HEK293 (cell line): Measurements from ENCODE around the gene TINAGL1.

Experiments
- CTCF ChIP-seq: fragments of 450-650 bp; formaldehyde crosslinking; IDR thresholded peaks from 2 replicates; pipeline ENCODE4 v1.5.1; 2016; ENCODE audit warnings: missing biosample characterization, missing genetic modification characterization
- HOXD13 ChIP-seq: sonication (generic); formaldehyde crosslinking; IDR thresholded peaks from 2 replicates; pipeline ENCODE4 v1.8.0; 2022; ENCODE audit warnings: missing genetic modification reagents, borderline replicate concordance
- INSM2 ChIP-seq: fragments of 450-650 bp; formaldehyde crosslinking; IDR thresholded peaks from 2 replicates; pipeline ENCODE4 v1.5.1; 2016; ENCODE audit warnings: missing biosample characterization, missing genetic modification characterization
- OSR2 ChIP-seq: fragments of 450-650 bp; formaldehyde crosslinking; IDR thresholded peaks from 2 replicates; pipeline ENCODE4 v1.5.1; 2016; ENCODE audit warnings: missing biosample characterization, missing genetic modification characterization
- OVOL3 ChIP-seq: fragments of 450-650 bp; formaldehyde crosslinking; IDR thresholded peaks from 2 replicates; pipeline ENCODE4 v1.5.1; 2016; ENCODE audit warnings: missing biosample characterization, missing genetic modification characterization
- REST ChIP-seq: fragments of 450-650 bp; formaldehyde crosslinking; IDR thresholded peaks from 2 replicates; pipeline ENCODE4 v1.5.1; 2016; ENCODE audit warnings: missing biosample characterization, missing genetic modification characterization
- SCRT1 ChIP-seq: fragments of 450-650 bp; formaldehyde crosslinking; IDR thresholded peaks from 2 replicates; pipeline ENCODE4 v1.5.1; 2016; ENCODE audit warnings: missing biosample characterization, missing genetic modification characterization, borderline replicate concordance
- ZBTB20 ChIP-seq: fragments of 450-650 bp; formaldehyde crosslinking; IDR thresholded peaks from 2 replicates; pipeline ENCODE4 v1.5.1; 2016; ENCODE audit warnings: missing biosample characterization, missing genetic modification characterization
- ZNF112 ChIP-seq: fragments of 450-650 bp; formaldehyde crosslinking; IDR thresholded peaks from 2 replicates; pipeline ENCODE4 v1.5.0; 2017; ENCODE audit warnings: missing biosample characterization, missing genetic modification characterization
- ZNF146 ChIP-seq: fragments of 450-650 bp; formaldehyde crosslinking; IDR thresholded peaks from 2 replicates; pipeline ENCODE4 v1.5.1; 2016; ENCODE audit warnings: missing biosample characterization, missing genetic modification characterization
- ZNF19 ChIP-seq: fragments of 450-650 bp; formaldehyde crosslinking; IDR thresholded peaks from 2 replicates; pipeline ENCODE4; 2016; ENCODE audit warnings: missing biosample characterization, missing genetic modification characterization, low read depth
- ZNF214 ChIP-seq: fragments of 450-650 bp; formaldehyde crosslinking; IDR thresholded peaks from 2 replicates; pipeline ENCODE4 v1.5.1; 2017; ENCODE audit warnings: missing biosample characterization, mild to moderate bottlenecking, missing genetic modification characterization, borderline replicate concordance
- ZNF292 ChIP-seq: fragments of 450-650 bp; formaldehyde crosslinking; IDR thresholded peaks from 2 replicates; pipeline ENCODE4 v1.5.1; 2016; ENCODE audit warnings: low read depth, missing biosample characterization, missing genetic modification characterization, borderline replicate concordance
- ZNF37A ChIP-seq: fragments of 450-650 bp; IDR thresholded peaks from 2 replicates; pipeline ENCODE4 v1.5.1; 2018; ENCODE audit warnings: missing biosample characterization, missing genetic modification characterization
- ZNF596 ChIP-seq: fragments of 450-650 bp; IDR thresholded peaks from 2 replicates; pipeline ENCODE4 v1.5.0; 2018; ENCODE audit warnings: missing biosample characterization, mild to moderate bottlenecking, missing genetic modification characterization, moderate library complexity
- ZNF654 ChIP-seq: fragments of 450-650 bp; formaldehyde crosslinking; IDR thresholded peaks from 2 replicates; pipeline ENCODE4 v1.5.1; 2016; ENCODE audit warnings: low read depth, missing biosample characterization, missing genetic modification characterization
- ZNF768 ChIP-seq: fragments of 450-650 bp; formaldehyde crosslinking; IDR thresholded peaks from 2 replicates; pipeline ENCODE4 v1.5.1; 2018; ENCODE audit warnings: missing biosample characterization, mild to moderate bottlenecking, missing genetic modification characterization
- ZSCAN5A ChIP-seq: fragments of 450-650 bp; formaldehyde crosslinking; IDR thresholded peaks from 2 replicates; pipeline ENCODE4 v1.5.1; 2016; ENCODE audit warnings: missing biosample characterization, missing genetic modification characterization
- ZXDB ChIP-seq: fragments of 450-650 bp; formaldehyde crosslinking; IDR thresholded peaks from 2 replicates; pipeline ENCODE4 v1.5.1; 2016; ENCODE audit warnings: missing biosample characterization, missing genetic modification characterization
- TF ChIP-seq, protein P1 (sequence below): fragments of 450-650 bp; formaldehyde crosslinking; IDR thresholded peaks from 2 replicates; pipeline ENCODE4 v1.5.1; 2016; ENCODE audit warnings: missing biosample characterization, missing genetic modification characterization
- TF ChIP-seq, protein P2 (sequence below): fragments of 450-650 bp; formaldehyde crosslinking; IDR thresholded peaks from 2 replicates; pipeline ENCODE4 v1.5.1; 2016; ENCODE audit warnings: missing biosample characterization, missing genetic modification characterization
- TF ChIP-seq, protein P3 (sequence below): fragments of 450-650 bp; formaldehyde crosslinking; IDR thresholded peaks from 2 replicates; pipeline ENCODE4 v1.5.1; 2016; ENCODE audit warnings: missing biosample characterization, missing genetic modification characterization, borderline replicate concordance
- TF ChIP-seq, protein P4 (sequence below): fragments of 450-650 bp; formaldehyde crosslinking; IDR thresholded peaks from 2 replicates; pipeline ENCODE4 v1.5.1; 2016; ENCODE audit warnings: missing biosample characterization, missing genetic modification characterization

TINAGL1 gene

DNA sequence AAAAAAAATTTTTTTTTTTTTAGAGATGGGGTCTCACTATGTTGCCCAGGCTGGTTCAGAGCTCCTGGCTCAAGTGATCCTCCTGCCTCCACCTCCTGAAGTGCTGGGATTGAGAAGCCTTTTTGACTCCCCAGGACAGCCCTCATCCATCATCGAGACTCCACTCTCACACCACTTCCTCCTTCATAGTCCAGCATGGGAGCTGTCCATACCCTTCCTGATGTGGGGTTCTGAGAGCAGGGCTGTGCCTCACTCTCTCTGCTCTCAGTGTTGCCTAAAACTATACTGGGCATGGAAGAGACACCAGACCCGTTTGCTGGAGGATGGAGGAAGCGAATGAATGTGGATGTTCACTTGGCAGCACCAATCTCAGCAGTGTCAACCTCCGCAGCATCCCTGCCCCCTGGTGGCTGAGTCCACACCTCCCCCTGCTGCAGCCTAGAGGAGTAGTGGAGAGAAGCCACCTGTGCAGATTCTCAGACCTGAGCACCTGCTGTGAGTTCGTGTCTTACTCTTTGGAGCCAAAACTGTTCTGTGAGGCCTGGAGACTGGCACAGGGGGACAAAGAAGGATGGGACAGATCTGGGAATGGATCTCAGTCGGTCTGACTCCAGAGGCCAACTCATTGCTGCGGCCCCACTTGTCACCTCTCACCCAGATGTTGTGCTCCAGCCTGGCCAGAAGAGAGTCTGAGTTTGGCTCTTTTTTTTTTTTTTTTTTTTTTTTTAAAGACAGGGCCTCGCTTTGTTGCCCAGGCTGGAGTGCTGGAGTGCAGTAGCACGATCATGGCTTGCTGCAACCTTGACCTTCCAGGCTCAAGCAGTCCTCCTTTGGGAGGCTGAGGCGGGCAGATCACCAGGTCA, 17.7 kb downstream of the TINAGL1 start (continued):
- TF ChIP-seq, protein P1, sequence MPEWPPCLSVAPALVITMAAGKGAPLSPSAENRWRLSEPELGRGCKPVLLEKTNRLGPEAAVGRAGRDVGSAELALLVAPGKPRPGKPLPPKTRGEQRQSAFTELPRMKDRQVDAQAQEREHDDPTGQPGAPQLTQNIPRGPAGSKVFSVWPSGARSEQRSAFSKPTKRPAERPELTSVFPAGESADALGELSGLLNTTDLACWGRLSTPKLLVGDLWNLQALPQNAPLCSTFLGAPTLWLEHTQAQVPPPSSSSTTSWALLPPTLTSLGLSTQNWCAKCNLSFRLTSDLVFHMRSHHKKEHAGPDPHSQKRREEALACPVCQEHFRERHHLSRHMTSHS (tag by site-specific recombination) = no peak
- TF ChIP-seq ZXDB (tag by site-specific recombination) (no peak), ZSCAN5A (tag by site-specific recombination) (no peak), OSR2 (tag by site-specific recombination) (no peak), ZNF292 (tag by site-specific recombination) (no peak), CTCF (tag by site-specific recombination) (peak; percentile 87), ZNF768 (tag by site-specific recombination) (no peak), ZNF654 (tag by site-specific recombination) (peak; percentile 56), SCRT1 (tag by site-specific recombination) (peak; percentile 24; the same call in 1 of the 2 replicates), INSM2 (tag by site-specific recombination) (no peak), ZNF19 (no peak), HOXD13 (CRISPR knock-in tag) (no peak), ZNF596 (no peak), ZNF214 (tag by site-specific recombination) (no peak), ZNF37A (tag by site-specific recombination) (no peak), ZNF146 (tag by site-specific recombination) (no peak), ZNF112 (no peak), ZBTB20 (tag by site-specific recombination) (no peak), OVOL3 (no peak), REST (tag by site-specific recombination) (peak; percentile 53; the same call in 1 of the 2 replicates)
- TF ChIP-seq, protein P2, sequence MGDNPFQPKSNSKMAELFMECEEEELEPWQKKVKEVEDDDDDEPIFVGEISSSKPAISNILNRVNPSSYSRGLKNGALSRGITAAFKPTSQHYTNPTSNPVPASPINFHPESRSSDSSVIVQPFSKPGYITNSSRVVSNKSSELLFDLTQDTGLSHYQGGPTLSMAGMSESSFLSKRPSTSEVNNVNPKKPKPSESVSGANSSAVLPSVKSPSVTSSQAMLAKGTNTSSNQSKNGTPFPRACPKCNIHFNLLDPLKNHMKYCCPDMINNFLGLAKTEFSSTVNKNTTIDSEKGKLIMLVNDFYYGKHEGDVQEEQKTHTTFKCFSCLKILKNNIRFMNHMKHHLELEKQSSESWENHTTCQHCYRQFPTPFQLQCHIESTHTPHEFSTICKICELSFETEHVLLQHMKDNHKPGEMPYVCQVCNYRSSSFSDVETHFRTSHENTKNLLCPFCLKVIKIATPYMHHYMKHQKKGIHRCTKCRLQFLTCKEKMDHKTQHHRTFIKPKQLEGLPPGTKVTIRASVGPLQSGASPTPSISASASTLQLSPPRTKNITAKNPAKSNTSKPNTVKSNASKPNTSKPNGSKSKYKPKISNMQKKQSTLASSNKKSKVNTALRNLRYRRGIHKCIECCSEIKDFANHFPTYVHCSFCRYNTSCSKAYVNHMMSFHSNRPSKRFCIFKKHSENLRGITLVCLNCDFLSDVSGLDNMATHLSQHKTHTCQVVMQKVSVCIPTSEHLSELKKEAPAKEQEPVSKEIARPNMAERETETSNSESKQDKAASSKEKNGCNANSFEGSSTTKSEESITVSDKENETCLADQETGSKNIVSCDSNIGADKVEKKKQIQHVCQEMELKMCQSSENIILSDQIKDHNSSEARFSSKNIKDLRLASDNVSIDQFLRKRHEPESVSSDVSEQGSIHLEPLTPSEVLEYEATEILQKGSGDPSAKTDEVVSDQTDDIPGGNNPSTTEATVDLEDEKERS (tag by site-specific recombination) = no peak
- TF ChIP-seq, protein P3, sequence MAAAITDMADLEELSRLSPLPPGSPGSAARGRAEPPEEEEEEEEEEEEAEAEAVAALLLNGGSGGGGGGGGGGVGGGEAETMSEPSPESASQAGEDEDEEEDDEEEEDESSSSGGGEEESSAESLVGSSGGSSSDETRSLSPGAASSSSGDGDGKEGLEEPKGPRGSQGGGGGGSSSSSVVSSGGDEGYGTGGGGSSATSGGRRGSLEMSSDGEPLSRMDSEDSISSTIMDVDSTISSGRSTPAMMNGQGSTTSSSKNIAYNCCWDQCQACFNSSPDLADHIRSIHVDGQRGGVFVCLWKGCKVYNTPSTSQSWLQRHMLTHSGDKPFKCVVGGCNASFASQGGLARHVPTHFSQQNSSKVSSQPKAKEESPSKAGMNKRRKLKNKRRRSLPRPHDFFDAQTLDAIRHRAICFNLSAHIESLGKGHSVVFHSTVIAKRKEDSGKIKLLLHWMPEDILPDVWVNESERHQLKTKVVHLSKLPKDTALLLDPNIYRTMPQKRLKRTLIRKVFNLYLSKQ (tag by site-specific recombination) = no peak
- TF ChIP-seq, protein P4, sequence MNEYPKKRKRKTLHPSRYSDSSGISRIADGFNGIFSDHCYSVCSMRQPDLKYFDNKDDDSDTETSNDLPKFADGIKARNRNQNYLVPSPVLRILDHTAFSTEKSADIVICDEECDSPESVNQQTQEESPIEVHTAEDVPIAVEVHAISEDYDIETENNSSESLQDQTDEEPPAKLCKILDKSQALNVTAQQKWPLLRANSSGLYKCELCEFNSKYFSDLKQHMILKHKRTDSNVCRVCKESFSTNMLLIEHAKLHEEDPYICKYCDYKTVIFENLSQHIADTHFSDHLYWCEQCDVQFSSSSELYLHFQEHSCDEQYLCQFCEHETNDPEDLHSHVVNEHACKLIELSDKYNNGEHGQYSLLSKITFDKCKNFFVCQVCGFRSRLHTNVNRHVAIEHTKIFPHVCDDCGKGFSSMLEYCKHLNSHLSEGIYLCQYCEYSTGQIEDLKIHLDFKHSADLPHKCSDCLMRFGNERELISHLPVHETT (tag by site-specific recombination) = no peak
